GM12872 (cell line): ENCODE results near the gene SUCO.
A peak's percentile ranks its signal among the peaks of the same experiment; 100 is the strongest.

ENCODE experiments used
- TF ChIP-seq, protein P1 (sequence below): IDR thresholded peaks from 3 replicates; pipeline ENCODE4 v1.5.1; 2011; ENCODE audit warnings: low read depth, mild to moderate bottlenecking, low read length, moderate library complexity; ENCODE audit not compliant: insufficient read depth

The SUCO gene

DNA sequence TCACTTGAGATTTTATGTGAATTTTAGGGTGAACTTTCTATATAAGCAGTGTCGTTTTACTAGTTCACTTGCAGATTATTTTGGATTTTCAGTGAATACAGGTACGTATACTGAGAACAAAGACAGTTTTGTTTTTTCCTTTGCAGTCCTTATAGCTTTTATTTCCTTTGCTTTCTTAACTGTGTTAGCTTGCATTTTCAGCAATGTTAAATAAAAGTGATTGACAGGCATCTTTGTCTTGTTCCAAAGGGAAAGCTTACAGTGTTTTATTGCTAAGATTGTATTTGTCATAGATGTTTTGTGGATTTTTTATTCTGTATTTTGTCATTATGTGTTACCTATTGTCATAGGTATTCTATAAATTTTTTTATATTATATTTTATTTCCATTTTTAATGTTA, 72.7 kb downstream of the SUCO start:
- TF ChIP-seq, protein P1, sequence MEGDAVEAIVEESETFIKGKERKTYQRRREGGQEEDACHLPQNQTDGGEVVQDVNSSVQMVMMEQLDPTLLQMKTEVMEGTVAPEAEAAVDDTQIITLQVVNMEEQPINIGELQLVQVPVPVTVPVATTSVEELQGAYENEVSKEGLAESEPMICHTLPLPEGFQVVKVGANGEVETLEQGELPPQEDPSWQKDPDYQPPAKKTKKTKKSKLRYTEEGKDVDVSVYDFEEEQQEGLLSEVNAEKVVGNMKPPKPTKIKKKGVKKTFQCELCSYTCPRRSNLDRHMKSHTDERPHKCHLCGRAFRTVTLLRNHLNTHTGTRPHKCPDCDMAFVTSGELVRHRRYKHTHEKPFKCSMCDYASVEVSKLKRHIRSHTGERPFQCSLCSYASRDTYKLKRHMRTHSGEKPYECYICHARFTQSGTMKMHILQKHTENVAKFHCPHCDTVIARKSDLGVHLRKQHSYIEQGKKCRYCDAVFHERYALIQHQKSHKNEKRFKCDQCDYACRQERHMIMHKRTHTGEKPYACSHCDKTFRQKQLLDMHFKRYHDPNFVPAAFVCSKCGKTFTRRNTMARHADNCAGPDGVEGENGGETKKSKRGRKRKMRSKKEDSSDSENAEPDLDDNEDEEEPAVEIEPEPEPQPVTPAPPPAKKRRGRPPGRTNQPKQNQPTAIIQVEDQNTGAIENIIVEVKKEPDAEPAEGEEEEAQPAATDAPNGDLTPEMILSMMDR: no peak

DNA sequence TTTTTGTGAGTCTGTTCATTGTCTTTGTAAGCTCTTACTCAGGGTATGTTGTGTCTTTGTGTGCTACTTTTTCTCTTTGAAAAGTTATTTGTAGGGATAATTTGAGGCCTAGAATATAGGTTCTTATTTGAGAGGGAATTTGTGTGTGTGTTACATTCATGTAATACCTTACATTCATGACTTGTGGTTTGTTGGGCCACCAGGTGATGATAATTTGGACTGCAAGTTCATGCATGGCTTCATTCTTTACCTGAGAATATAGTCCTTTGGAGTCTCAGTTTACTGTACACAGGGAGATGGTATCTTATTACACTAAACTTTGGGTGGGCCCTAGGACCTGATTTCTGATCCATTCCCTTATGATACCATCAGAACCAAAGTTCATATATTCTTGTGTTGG, 74.2 kb downstream of the SUCO start:
- TF ChIP-seq, protein P1: no peak

DNA sequence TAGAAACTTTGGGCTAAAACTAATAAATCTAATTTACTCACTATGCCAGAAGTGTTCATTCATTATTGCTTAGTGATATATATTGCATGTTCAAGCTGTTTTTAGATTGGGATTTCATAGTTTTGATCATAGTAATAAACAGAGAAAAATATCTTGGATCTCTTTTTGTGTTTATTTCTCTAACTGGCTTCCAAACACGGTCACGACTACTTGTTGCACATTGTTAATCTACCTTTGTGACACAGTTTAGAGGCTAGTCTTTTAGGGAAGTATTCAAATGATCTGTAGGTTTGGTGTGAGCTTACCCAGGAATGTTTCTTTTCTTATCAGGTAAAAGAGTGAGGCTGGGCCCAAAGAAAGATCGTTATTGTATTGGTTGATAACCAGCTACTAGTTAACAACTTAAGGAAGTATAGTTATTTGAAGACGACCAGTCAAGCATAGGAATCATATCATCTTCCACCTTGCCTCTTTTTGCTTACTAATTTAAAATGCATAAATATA, 75.2 kb downstream of the SUCO start:
- TF ChIP-seq, protein P1: no peak

DNA sequence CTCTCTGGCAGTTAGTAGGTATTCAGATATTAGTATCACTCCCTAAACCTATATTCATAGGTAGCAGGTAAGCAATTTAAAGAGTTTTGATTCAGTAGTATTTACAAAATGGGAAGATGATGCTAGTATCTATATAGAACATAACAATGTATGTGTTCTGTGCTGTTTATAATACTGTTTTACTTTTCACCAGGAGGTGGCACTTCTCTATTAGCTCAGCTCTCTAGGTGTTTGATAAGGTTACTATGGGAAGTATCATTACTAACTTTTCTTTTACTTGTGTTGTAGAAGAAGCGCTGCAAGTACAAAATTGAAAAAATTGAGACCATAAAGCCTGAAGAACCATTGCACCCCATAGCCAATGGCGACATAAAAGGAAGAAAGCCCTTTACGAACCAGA, 76.6 kb downstream of the SUCO start:
- TF ChIP-seq, protein P1: peak; percentile 16; the same call in 1 of the 3 replicates

DNA sequence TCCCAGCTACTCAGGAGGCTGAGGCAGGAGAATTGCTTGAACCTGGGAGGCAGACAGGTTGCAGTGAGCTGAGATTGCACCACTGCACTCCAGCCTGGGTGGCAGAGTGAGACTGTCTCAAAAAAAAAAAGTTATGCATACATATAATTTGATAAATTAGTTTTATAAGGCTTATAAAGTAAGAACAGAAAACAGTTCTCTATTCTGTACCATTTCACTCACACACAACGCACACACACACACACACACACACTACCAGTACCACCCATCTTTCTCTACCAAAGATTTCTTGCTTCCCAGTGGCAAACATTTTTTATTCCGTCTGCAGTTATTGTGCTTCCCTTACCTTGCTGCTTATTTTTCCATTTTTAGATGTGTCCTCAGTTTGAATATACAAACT, 79.5 kb downstream of the SUCO start:
- TF ChIP-seq, protein P1: no peak

DNA sequence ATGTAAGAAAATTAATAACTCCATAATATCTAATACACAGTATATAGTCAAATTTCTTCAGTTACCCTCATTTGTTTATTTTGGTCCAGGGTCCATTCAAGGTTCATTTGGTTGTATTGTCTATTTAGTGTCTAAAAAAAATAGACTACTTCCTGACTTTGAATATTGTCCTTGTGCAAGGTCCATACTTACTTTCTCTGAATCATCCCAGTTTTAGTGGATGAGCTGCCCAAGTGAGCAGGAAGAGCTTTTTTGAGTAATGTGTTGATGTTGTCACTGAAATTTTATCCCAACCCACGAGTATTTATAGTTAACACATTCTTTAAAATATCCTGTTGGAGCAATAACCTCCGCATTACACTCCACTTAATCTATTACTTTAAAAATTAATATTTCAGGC, 80.3 kb downstream of the SUCO start:
- TF ChIP-seq, protein P1: no peak

DNA sequence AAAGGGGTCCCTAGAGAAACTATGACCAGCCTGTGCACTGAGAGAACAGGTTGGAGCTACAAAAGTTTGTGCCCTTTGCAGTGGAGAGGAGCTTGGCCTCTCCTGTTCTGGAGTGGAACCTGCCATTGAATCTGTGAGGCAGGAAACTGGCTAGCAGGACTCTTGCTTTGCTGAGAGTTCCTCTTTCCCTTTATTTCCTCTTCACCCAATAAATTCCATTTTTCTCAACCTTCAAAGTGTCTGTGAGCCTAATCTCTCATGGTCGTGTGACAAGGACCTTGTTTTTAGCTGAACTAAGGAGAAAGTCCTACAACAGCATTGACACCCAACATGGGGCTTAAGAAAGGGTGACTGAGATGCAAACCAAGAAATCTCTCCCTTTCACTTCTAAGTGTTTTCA, 83.2 kb downstream of the SUCO start:
- TF ChIP-seq, protein P1: no peak
